Left ventricle myocardium superior (tissue), 1 donor: ENCODE measurements around the gene IQCH. TPM values are rescaled to one million over a fixed set of nuclear protein-coding genes. Genes with fewer than 3 reads are reported as not detected.

Experiments
- ATAC-seq: fragments of 200-7000 bp; cut with Tn5 transposase; one replicate; pipeline ENCODE4 v1.9.1; 2020; ENCODE audit warnings: mild to moderate bottlenecking, moderate library complexity
- DNase-seq: peaks from one replicate; pipeline ENCODE4 v3.0.0-alpha.2; 2020
- intact Hi-C: fragments of 100-400 bp; cut with micrococcal nuclease; formaldehyde crosslinking; loops from one replicate; pipeline ENCODE4 v1.11.0; 2022
- total RNA-seq: library from RNA; stranded (reverse); fragmentation: NEBNext Ultra II Directional; extraction: Animal tissue kit (Norgen Biotek cat#: 25700); gene quantifications from one replicate; pipeline ENCODE4 v1.2.1, GENCODE V29; 2021
- donor health status: DM: no; HTN: yes; CAD: no; lungs with severe emphysema.

The IQCH gene
- total RNA-seq, 1 donor from 2014 or later = 0.64 TPM

DNA sequence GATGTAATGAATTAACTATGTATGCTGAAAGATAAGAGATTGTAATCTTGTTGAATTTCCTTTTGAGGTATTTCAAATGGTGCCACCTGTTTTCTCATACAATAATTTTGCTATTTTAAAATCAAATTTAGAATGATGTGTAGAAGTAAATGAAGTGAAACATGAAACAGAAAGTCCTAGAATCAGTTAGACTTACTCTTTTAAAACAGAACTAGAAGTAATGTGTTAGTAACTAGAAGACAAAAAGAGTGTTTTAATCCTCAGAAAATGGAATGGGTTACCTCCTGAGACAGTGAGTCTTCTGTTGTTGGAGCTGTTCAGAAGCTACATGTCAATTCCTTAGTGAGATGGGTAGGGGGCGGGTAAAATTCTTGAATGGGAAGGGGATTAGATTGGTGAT is 279.8 kb downstream of the IQCH start:
- ATAC-seq (no peak), DNase-seq (no peak)
- intact Hi-C loops = no loop called here

DNA sequence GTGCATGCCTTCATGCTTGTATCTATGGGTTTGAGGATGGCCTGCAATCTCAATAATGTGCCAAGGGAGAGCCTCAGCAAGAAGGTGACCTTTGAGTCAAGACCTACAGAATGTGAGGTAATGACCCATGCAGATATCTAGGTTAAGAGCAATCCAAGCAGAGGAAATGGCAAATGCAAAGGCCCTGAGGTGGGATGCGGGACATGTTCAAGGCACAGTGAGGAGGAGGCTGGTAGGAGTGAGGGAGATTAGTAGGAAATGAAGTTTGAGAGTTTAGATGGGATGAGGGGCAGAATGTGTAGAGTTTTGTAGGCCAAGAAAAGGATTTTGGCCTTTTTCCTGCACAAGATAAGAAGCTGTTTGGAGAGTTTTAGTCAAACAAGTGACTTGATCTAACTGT is 283.2 kb downstream of the IQCH start:
- intact Hi-C loops = no loop called here
- DNase-seq (no peak), ATAC-seq (no peak)

DNA sequence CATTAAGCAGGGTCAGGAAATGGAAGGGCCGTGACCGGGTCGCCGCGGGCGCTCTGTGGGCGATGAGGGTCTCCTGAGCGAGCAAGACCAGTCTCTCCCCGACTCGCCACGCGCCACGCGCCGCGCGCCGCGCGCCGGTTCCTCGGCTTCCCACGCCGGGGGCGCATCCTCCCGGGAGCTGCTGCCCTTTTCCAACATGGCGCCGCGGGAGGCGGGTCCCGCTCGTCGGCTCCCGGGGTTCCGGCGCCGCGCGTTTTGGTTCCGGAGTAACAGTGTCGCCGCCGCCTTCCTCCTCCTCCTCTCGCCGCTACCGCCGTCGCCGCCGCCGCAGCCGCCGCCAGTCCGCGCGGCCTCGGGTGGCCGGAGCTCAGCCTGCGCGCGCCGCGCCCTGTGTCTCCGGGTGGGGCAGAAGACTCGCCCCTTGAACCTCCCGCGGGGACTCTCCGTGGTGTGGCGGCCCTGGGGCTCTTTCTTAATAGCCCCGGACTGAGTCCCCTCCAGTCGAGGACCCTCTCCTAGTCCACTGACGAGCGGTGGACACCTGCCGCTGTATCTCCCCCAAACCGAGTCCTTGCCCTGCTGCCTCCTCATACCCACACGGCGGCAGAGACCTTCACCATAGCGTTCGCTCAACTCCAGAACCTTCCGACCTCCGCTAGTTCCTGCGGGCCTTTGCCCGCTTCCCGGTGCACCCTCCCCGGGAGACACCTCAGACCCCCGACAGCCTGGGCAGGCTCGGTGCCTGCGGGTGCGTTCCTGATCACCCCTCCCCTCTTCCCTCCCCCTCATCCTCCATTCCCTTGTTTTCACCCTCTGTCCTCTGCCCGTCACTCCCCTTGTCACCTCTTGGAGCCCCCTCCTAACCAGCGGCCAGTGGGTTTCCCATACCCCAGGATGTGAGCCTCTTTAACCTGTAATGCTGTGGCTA is 288.1 kb downstream of the IQCH start, which contains the start of gene MAP2K5:
MAP2K5 (plus strand) TSS at position 284 of the 928 bp plus-strand sequence; CDS start at position 917, 633 bp downstream.
- DNase-seq = peak; percentile 94
- ATAC-seq = peak; percentile 98
- intact Hi-C loops = no loop called here

DNA sequence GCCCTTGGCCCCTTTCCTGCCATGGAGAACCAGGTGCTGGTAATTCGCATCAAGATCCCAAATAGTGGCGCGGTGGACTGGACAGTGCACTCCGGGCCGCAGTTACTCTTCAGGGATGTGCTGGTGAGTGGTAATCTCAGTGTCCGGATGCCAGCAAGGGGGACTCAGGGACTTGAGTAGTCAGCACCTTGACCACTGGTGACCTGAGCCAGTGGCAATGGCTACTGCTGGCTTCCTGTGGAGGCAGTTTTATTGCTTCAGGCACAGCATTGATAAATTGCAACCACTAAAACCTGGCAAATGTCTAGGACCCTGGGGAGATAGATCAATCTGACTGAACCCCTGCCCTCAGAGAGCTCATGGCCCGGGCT is 288.7 kb downstream of the IQCH start:
- no peak for DNase-seq
- intact Hi-C loops = no loop called here
- ATAC-seq = peak; percentile 13

DNA sequence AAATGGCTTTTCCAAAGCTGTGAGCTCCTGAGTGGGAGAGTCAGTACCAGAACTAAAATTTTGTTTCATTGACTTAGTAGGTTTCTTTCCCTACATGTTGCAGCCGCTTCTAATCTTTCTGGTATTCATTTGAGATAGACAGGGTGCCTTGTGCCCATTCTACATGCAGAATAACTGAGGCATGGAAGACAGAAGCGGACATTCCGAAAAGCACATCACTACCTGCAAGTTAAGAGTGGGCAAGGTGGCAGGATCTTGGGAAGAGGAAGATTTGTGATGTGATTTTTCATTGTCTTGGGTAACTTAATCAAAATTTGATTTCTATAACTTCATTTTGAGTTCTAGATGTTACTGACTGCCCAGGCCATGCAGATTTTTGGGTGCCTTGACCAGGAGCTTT is 289.9 kb downstream of the IQCH start:
- ATAC-seq (no peak), DNase-seq (no peak)
- intact Hi-C loops = no loop called here

DNA sequence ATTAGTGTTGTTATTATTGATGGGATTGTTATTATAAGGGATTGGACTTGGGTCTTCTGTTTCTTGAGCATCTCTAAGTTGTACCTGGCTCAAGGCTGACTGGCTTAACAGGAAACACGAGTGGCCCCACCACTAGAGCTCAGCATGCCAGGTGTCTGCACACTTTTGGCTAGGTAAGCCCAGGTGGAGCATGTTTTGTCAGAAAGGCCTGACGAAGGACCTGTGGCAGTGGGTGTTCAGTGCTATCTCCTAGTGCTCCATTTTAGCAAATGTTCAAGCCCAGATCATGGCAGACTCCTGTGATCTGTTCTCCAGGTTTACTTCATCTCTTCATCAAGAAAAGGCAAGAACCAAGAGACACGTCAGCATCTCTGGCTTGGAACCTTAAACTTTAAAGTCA is 291.3 kb downstream of the IQCH start:
- ATAC-seq = no peak
- intact Hi-C loops = no loop called here
- DNase-seq = no peak

DNA sequence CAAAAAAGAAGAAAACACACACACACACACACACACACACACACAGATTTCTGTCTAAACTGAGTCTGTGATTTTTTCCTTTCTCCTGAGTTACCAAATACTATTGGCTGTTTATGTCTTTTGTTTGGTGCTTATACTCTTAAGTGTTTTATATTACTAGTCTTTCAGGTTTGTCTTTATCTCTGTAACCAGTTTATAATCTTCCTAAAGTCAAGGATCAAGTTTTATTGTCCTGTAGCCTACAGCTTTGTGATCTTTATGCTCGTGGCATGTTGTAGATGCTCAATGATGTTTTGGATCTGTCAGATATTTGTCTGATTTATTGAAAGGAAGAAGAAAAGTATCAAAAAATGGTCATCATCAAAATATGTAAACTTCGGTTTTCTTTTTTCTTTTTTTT is 292.5 kb downstream of the IQCH start:
- intact Hi-C loops = no loop called here

DNA sequence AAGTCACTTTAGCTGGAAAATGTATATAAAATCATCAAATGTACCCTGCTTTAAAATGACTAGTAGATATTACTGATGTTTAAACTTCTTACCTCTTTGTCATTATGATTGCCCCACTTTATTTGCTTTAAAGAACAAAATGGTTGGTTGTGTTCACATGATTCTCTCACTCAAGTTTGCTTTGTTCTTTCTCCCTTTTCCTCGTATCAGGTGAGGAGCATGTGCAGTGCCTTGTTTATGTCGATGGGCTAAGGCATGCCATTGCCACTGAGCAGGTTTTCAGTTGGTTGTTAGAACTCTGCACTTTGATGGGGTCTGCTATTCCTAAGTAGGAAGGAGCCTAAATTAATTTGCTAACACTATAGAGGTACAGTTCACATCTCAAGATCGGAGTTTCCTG is 293.2 kb downstream of the IQCH start:
- ATAC-seq (no peak), DNase-seq (no peak)
- intact Hi-C loops = no loop called here

More for the DNA sequence above, 292.5 kb downstream of the IQCH start:
- ATAC-seq = no peak
- no peak for DNase-seq

DNA sequence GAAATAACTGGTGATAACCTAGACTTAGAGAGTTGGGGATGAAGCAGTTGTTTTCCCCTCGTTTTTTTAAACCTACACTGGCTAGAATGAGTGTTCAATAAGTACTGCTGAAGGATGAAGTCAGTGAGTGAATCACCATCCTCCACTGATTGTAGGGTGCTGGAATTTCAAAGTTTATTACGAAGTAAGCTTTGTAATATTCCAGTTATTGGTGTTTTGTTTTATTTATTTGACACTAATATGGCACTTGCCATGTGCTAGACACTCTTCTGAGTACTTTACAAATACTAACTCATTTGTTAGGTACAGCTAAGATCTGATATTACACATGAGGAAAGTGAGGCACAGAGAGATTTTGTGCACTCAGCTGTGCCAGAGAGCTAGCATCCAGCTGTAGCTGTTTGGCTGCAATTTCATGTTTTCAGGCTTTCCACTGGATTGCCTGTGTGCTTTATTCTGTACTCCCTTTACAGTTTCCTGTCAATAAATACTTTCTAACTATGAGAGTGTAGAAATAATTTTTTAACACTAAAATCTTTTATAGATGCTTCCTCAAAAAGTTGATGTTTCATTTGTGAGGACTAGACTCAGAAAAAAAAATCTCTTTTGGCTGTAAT is 293.8 kb downstream of the IQCH start:
- intact Hi-C loops = no loop called here
- DNase-seq = no peak
- peak; percentile 57 for ATAC-seq

DNA sequence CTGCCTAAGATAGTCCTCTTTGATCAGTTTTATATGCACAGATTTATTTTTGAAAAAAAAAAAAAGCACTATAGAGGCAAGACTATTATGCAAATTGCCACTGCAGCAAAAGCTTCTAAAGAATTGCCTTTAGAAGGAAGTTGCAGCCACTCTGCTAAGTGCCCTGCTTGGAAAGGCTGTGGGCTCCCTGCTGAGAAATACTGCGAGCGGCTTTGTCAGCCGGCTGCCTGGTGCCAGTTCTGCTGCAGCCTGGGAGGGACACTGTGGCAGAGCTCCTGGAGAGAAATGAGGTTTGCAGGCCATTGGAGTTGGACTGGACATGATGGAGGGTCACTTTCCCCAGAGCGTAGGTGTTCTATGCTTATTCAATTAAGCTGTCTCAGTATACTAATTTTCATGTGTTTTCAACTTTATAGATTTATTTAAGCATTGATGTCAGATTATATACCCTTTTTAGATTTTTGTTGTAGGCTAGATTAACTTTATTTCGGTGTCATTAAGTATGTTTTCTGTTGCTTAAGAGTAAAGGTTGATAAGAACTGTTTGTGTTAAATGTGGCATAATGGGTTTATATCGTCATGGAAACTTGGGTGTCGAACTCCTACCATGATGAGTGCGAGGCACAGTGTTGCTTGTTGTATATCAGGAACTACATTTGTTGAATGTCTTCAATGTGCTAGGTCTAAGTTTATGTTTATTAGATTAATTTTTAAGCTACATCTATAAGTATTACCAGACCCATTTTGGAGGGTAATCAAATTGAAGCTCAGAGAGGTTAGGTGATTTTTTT is 294.5 kb downstream of the IQCH start:
- intact Hi-C loops = no loop called here
- peak; percentile 49 for DNase-seq
- ATAC-seq = peak; percentile 86

DNA sequence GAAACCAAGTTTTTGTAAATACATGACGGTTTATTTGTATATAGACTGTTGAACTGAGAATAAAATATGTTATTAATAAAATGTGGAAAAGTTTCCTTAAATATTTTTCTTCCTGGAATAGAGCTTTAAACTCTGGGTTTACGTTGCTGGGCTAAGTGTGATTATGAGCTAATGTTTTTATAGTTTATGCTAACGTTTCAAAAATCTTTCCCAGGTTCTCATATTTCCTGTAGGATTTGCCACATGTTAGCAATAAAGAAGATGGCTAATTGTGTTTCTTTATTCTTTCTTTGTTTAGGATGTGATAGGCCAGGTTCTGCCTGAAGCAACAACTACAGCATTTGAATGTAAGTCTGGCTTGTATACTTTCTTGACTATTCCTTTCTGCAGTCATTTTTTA is 295.1 kb downstream of the IQCH start:
- no peak for ATAC-seq
- intact Hi-C loops = no loop called here
- no peak for DNase-seq

DNA sequence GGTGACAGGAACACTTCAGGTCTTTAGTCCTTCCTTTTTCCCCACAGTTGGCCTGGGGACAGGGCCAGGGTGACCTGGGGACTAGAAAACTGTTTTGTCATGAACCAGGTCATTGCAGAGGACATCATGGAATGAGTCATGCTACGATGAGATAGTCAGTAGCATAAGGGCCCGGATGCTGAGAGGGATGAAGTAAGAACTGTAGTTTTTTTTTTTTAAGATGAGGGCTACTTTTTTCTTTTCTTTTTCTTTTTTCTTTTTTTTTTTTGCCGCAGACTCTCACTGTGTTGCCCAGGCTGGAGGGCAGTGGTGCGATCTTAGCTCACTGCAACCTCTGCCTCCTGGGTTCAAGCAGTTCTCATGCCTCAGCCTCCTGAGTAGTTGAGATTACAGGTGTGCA is 295.9 kb downstream of the IQCH start:
- DNase-seq (no peak), ATAC-seq (peak; percentile 74)
- intact Hi-C loops = no loop called here

DNA sequence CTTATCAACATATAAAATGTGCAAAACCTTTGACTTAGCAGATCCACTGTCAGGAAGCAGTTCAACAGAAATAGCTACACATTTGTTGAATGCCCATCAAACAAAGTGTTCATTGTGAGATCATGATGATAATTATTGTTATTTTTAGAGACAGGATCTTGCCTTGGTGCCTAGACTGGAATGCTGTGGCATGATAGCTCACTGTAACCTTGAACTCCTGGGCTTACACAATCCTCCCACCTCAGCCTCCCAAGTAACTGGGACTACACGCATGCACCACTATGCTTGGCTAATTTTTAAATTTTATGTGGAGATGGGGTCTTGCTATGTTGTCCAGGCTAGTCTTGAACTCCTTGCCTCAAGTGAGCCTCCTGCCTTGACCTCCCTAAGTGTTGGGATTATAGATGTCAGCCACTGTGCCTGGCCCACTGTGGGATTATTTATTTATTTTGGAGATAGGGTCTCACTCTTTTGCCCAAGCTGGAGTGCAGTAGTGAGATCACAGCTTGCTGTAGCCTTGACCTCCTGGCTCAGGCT is 296.7 kb downstream of the IQCH start:
- DNase-seq = no peak
- no peak for ATAC-seq
- intact Hi-C loops = no loop called here

Other genes starting within 250 kb of the IQCH start
- 16.7 TPM for gene SMAD3, start 189.2 kb upstream of the IQCH start, total RNA-seq
- gene AAGAB, start 125 bp upstream of the IQCH start, total RNA-seq = 15.7 TPM